MM.1S (cell line): Measurements from ENCODE around the gene ARMS2.

ENCODE experiments used
- CTCF ChIP-seq: fragments of 300-600 bp; sonication (generic); IDR thresholded peaks from 2 replicates; pipeline ENCODE4 v1.5.1; 2016; ENCODE audit warnings: antibody characterized with exemption, low read length, mixed read lengths
- EZH2 ChIP-seq: fragments of 300-600 bp; sonication (generic); optimal IDR thresholded peaks from 2 replicates; pipeline ENCODE3; 2017; ENCODE audit warnings: low read depth, mild to moderate bottlenecking, antibody characterized with exemption, low read length, mixed read lengths
- EZH2phosphoT487 ChIP-seq: fragments of 300-600 bp; sonication (generic); IDR thresholded peaks from 2 replicates; pipeline ENCODE4 v1.6.1; 2018; ENCODE audit warnings: antibody characterized with exemption, low read length

GRCh38 chr10:122455376-122456079 is 1.1 kb downstream of the ARMS2 start:
- no peak for TF ChIP-seq CTCF
- TF ChIP-seq EZH2: no peak
- no peak for TF ChIP-seq EZH2phosphoT487
